Stomach (tissue), 9 donors: ENCODE data around the gene GCN1. TPM values are rescaled to one million over a fixed set of nuclear protein-coding genes. Genes with fewer than 3 reads are reported as not detected.

Experiments
- DNase-seq, 2 donors: peaks; one replicate each; pipeline versions ENCODE4 v3.0.0 to v3.0.0-alpha.2; 2013 to 2019
- H3K27ac ChIP-seq, 5 donors: fragments of 200-600 bp in 4 of 5; sonication (generic) in 4 of 5; one replicate each; pipeline ENCODE4 v1.5.1; 2013 to 2019; ENCODE audit warnings: mild to moderate bottlenecking in 1 of 5, moderate library complexity in 1 of 5
- H3K27me3 ChIP-seq, 3 donors: fragments of 200-600 bp; sonication (generic); one replicate each; pipeline ENCODE4 v1.5.1; 2017 to 2019; ENCODE audit warnings: mixed run types in 1 of 3
- H3K36me3 ChIP-seq, 4 donors: fragments of 200-600 bp; sonication (generic); 1 replicate in 3 of 4; 2 replicates in 1 of 4; pipeline ENCODE4 v1.5.1; 2016 to 2019
- H3K4me1 ChIP-seq, 4 donors: fragments of 200-600 bp; sonication (generic); one replicate each; pipeline ENCODE4 v1.5.1; 2016 to 2019
- H3K4me3 ChIP-seq, 4 donors: fragments of 200-600 bp; sonication (generic) in 3 of 4; one replicate each; pipeline ENCODE4 v1.5.1; 2016 to 2019; ENCODE audit warnings: mild to moderate bottlenecking in 1 of 4
- H3K9me3 ChIP-seq, 4 donors: fragments of 200-600 bp; sonication (generic); one replicate each; pipeline ENCODE4 v1.5.1; 2016 to 2019
- EP300 ChIP-seq: sonication (generic); formaldehyde crosslinking; IDR thresholded peaks from one replicate; pipeline ENCODE4 v1.6.1; 2017; ENCODE audit warnings: antibody characterized with exemption
- POLR2A ChIP-seq, 4 donors: fragments of 450-650 bp; IDR thresholded peaks; one replicate each; pipeline ENCODE4 v1.6.1; 2016; ENCODE audit warnings: antibody characterized with exemption in 4 of 4, control low read depth in 2 of 4, mild to moderate bottlenecking in 1 of 4, moderate library complexity in 1 of 4
- POLR2AphosphoS5 ChIP-seq, 3 donors: sonication (generic); formaldehyde crosslinking; IDR thresholded peaks; one replicate each; pipeline ENCODE4 v1.6.1; 2016; ENCODE audit warnings: antibody characterized with exemption in 3 of 3
- WGBS, 5 donors: extraction: QIAGEN DNeasy Blood & Tissue Kit in 3 of 5; methylation state at CpG; one replicate each; pipeline versions ENCODE4 v1.1.5 to v1.1.7; 2013 to 2018; 5-methylcytosine and 5-hydroxymethylcytosine counted together
- intact Hi-C: fragments of 100-400 bp; cut with DNase I; formaldehyde crosslinking; loops from one replicate; pipeline ENCODE4 v1.15.1; 2023; ENCODE audit warnings: low total_unique reads
- polyA plus RNA-seq, 3 donors: library from polyadenylated mRNA; stranded (reverse); fragments of 200-250 nt; gene quantifications; one replicate each; pipeline ENCODE4 v1.2.3, GENCODE V29; 2013
- total RNA-seq, 5 donors: library from RNA; depleted of rRNA; stranded (reverse); fragments of >200 nt; gene quantifications; one replicate each; pipeline versions ENCODE4 v1.1.0 to v1.2.3, GENCODE V29; 2014 to 2016
- TF ChIP-seq, protein P1 (sequence below), 7 experiments: fragments of 450-650 bp in 4 of 7; fragments of 200-600 bp in 3 of 7; sonication (generic) in 3 of 7; IDR thresholded peaks; one replicate each; pipeline ENCODE4 v1.5.1; 2016 to 2019; ENCODE audit warnings: antibody characterized with exemption in 7 of 7, control low read depth in 2 of 7, mild to moderate bottlenecking in 1 of 7
- donor health status: healthy with polysubstance abuse.
- donor health status: Bipolar disorder and iron deficiency.
- donor health status: healthy.

Gene GCN1
- total and polyA plus RNA-seq, 8 donors, result 8.7 to 226 (median 98.1) TPM

DNA sequence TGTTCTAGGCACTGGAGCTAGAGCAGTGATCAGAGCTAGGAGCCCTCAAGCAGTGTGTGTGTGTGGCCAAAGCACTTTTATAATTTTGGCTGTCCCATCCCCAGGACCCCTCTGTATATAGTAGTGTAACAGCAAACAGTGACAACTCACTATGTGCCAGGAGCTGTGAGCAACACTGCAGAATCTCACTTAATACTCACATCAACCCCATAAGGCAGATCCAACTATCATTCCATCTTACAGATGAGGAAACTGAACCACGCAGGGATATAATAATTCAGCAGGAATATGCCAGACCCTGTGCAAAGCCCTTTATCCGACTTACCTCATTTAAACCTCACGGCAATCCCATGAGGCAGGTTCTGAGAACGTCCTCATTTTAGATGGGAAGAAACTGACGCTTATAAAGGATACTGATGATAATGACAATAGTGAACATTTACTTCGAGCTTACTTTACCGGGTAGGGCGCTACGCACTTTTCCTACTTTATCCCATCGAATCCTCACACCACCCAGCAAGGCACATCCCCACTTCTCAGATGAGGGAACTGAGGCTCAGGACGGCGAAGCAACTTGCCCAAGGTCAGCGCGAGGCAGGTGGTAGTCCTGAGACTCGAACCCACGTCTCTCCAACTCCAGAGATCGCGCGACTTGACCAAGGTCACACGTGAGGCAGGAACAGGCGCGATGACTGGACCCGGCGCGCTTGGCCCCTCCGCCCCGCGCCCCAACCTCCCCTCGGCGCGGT, 78.6 kb downstream of the GCN1 start:
- Histone ChIP-seq H3K36me3 (peaks cover 0 to 19% (median 12%) of the 10 kb centered on the region in 4 donors), H3K4me1 (peaks cover 44 to 79% (median 67%) of the 10 kb centered on the region in 4 donors), H3K27me3 (no peaks in the 10 kb centered on the region), H3K27ac (peak overlapping the region; percentile 77 to 98 (median 96)), H3K4me3 (peak overlapping the region; percentile 68 to 88 (median 76)), H3K9me3 (no peaks in the 10 kb centered on the region)
- TF ChIP-seq POLR2AphosphoS5 (IDR thresholded peaks at IDR 0.05), result no peak
- no peak for TF ChIP-seq POLR2A (IDR thresholded peaks at IDR 0.05)
- no peak for TF ChIP-seq EP300
- WGBS, 5 donors, result 9 to 25% (median 12%) methylated on average over 14 to 31 of the region's 31 CpGs
- peak in 1 of 2 donors; percentile 70 for DNase-seq
- intact Hi-C loops, result no loop called here

DNA sequence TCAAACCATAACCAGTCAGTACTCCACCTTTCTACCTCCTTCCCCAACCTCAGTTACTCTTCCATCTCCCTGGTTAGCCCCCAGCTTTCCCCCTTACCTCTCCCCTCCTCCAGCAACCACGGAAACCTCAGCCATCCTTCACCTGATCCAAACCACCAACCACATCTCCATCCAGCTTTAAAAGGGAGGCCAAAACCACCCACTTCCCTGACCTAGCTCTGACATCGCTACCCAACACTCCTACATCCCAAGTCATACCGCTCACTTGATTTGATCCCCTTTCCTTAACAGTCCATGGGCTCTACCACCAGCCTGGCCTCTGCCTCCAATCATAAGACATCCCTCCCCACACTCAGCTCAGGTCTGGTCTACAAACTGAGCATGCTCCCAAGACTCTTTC, 79.4 kb downstream of the GCN1 start:
- no peaks in the 10 kb centered on the region for H3K9me3 ChIP-seq
- TF ChIP-seq POLR2AphosphoS5 (IDR thresholded peaks at IDR 0.05) (no peak), EP300 (no peak), POLR2A (IDR thresholded peaks at IDR 0.05) (no peak)
- TF ChIP-seq, protein P1, sequence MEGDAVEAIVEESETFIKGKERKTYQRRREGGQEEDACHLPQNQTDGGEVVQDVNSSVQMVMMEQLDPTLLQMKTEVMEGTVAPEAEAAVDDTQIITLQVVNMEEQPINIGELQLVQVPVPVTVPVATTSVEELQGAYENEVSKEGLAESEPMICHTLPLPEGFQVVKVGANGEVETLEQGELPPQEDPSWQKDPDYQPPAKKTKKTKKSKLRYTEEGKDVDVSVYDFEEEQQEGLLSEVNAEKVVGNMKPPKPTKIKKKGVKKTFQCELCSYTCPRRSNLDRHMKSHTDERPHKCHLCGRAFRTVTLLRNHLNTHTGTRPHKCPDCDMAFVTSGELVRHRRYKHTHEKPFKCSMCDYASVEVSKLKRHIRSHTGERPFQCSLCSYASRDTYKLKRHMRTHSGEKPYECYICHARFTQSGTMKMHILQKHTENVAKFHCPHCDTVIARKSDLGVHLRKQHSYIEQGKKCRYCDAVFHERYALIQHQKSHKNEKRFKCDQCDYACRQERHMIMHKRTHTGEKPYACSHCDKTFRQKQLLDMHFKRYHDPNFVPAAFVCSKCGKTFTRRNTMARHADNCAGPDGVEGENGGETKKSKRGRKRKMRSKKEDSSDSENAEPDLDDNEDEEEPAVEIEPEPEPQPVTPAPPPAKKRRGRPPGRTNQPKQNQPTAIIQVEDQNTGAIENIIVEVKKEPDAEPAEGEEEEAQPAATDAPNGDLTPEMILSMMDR (IDR thresholded peaks at IDR 0.05), result no peak
- DNase-seq, result no peak
- 68 to 76% (median 74%) methylated on average over 3 of the region's 3 CpGs for WGBS, 5 donors
- no peaks in the 10 kb centered on the region for H3K27me3 ChIP-seq
- peak overlapping the region in 1 of 5 donors; percentile 96 for H3K27ac ChIP-seq
- intact Hi-C loops, result no loop called here
- peaks cover 0 to 19% (median 12%) of the 10 kb centered on the region in 4 donors for H3K36me3 ChIP-seq
- peaks cover 46 to 84% (median 72%) of the 10 kb centered on the region in 4 donors for H3K4me1 ChIP-seq
- peak overlapping the region; percentile 68 to 88 (median 76) for H3K4me3 ChIP-seq

DNA sequence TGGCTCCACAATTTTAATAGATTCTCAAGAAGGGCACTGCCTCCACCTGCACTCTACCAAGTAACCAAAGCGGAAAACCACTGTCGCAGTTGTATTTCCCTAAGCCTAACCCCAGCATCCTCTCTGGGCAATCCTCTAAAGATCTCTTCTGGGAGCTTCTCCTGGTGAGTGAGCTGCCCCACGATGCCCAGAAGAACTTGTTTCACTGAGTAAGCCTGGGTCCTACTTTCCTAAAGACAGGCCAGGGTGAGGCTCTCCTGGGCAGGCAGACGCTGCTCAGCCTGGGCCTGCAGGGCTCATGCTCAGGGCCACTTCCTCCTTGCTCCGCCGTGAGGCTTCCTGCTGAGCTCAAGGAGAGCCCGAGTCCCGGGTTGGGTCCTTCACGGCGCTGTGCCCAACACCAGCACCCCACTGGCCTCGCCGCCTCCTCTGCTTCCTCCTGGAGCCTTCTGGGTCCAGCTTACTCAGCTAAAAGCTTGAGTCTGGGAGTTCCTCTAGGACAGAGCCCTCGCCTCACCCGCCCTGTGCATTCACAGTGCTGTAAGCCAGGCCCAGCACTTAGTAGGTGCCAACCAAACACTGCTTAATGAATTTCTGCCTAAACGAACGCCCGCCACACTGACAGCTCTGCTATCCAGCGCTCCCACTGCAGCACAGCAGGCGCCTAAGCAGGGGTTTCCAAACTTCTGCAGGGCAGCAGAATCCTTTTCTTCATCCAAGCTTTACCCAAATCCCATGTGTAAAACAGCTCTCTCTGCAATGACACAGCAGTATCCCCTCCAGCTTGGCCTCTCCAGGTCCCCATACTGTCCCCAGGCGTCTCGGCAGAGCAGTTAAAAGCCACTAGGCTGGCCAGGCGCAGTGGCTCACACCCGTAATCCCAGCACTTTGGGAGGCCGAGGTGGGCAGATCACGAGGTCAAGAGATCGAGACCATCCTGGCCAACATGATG, 83.7 kb downstream of the GCN1 start:
- Histone ChIP-seq H3K9me3 (no peaks in the 10 kb centered on the region), H3K27ac (peak overlapping the region; percentile 25 to 70 (median 42)), H3K4me3 (no peak overlapping the region), H3K27me3 (no peaks in the 10 kb centered on the region), H3K36me3 (peaks cover 2 to 44% (median 38%) of the 10 kb centered on the region in 4 donors), H3K4me1 (peaks cover 30 to 79% (median 52%) of the 10 kb centered on the region in 4 donors)
- 56 to 72% (median 61%) methylated on average over 25 to 26 of the region's 26 CpGs for WGBS, 5 donors
- TF ChIP-seq, protein P1 (IDR thresholded peaks at IDR 0.05), result no peak
- DNase-seq, result peak; percentile 41 to 63
- intact Hi-C loops, result no loop called here

DNA sequence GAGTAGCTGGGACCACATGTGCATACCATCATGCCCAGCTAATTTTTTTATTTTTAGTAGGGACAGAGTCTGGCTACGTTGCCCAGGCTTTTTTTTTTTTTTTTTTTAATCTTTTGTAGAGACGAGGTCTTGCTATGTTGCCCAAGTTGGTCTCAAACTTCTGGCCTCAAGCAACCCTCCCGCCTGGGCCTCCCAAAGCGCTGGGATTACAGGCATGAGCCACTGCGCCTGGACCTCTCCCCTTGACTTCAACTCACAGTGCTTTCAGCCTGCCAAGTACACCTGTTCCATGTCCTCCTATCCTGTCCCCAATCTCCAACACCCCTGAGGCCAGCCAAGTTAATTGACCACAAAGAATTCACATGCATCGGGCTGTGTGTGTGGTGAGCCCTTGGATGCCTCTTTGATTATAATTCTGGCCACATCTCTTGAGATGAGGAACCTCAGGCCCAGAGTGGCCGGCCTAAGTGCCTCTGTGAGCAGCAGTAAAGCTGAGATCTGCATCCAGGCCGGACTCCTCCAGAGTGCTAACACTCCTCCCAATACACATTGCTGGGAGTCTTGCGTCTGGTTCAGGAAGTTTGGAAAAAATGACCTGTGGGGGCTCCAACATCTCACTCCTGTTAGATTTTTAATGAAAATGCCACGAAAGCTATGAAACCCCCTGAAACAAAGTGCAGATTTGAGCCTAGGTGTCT, 84.8 kb downstream of the GCN1 start:
- DNase-seq, result no peak
- no peaks in the 10 kb centered on the region for H3K27me3 ChIP-seq
- H3K4me3 ChIP-seq, result no peak overlapping the region
- no peaks in the 10 kb centered on the region for H3K9me3 ChIP-seq
- peaks cover 19 to 75% (median 46%) of the 10 kb centered on the region in 4 donors for H3K4me1 ChIP-seq
- H3K27ac ChIP-seq, result no peak overlapping the region
- 85 to 91% (median 89%) methylated on average over 10 of the region's 10 CpGs for WGBS, 5 donors
- H3K36me3 ChIP-seq, result peaks cover 10 to 53% (median 45%) of the 10 kb centered on the region in 4 donors
- TF ChIP-seq POLR2AphosphoS5 (IDR thresholded peaks at IDR 0.05) (no peak), EP300 (no peak), POLR2A (IDR thresholded peaks at IDR 0.05) (no peak)
- intact Hi-C loops, result no loop called here

DNA sequence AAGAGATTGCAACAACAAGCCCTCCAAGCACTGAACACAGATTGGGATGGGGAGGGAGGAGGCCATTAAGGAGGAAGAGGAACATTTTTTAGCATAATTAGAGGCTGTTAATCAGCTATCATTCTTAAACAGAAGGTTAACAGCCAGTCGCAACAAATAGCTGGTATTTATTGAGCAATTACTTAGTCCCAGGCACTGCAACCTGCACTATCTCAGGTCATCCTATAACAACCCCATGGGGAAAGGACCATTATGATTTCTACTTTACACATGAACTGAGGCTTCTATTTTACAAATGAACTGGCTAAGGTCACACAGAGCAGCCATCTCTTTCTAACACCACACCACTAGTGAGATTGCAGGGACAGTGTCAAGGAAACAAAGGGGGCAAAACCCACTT, 88.4 kb downstream of the GCN1 start:
- Histone ChIP-seq H3K27me3 (no peaks in the 10 kb centered on the region), H3K4me3 (no peak overlapping the region), H3K4me1 (peaks cover 28 to 77% (median 45%) of the 10 kb centered on the region in 4 donors), H3K36me3 (peaks cover 26 to 70% (median 64%) of the 10 kb centered on the region in 4 donors), H3K9me3 (no peaks in the 10 kb centered on the region), H3K27ac (no peak overlapping the region)
- DNase-seq, result no peak
- TF ChIP-seq POLR2A (IDR thresholded peaks at IDR 0.05) (no peak), POLR2AphosphoS5 (IDR thresholded peaks at IDR 0.05) (no peak), EP300 (no peak)
- TF ChIP-seq, protein P1 (IDR thresholded peaks at IDR 0.05), result no peak
- WGBS, 5 donors, result 76 to 98% (median 93%) methylated on average over 1 of the region's 1 CpG
- intact Hi-C loops, result no loop called here
